Osteocyte (in vitro differentiated cells): ENCODE measurements around the gene MKLN1. TPM values are rescaled to one million over a fixed set of nuclear protein-coding genes. Genes with fewer than 3 reads are reported as not detected.
A peak's percentile ranks its signal among the peaks of the same experiment; 100 is the strongest.

Experiments used
- DNase-seq: peaks from one replicate; pipeline ENCODE4 v3.0.0; 2021; ENCODE audit warnings: mixed read lengths; ENCODE audit not compliant: unreplicated experiment; ENCODE audit errors: extremely low spot score
- H3K27ac Mint-ChIP-seq: one replicate; pipeline ENCODE4 v1.8.0; 2021; ENCODE audit warnings: mild to moderate bottlenecking, mixed read lengths; ENCODE audit not compliant: unreplicated experiment
- H3K27me3 Mint-ChIP-seq: one replicate; pipeline ENCODE4 v1.8.0; 2021; ENCODE audit warnings: mixed read lengths; ENCODE audit not compliant: unreplicated experiment
- H3K36me3 Mint-ChIP-seq: one replicate; pipeline ENCODE4 v1.8.0; 2021; ENCODE audit warnings: mixed read lengths; ENCODE audit not compliant: unreplicated experiment
- H3K4me1 Mint-ChIP-seq: one replicate; pipeline ENCODE4 v1.8.0; 2021; ENCODE audit warnings: mixed read lengths; ENCODE audit not compliant: unreplicated experiment
- H3K4me3 Mint-ChIP-seq: one replicate; pipeline ENCODE4 v1.8.0; 2021; ENCODE audit warnings: mild to moderate bottlenecking, moderate library complexity, mixed read lengths; ENCODE audit not compliant: unreplicated experiment
- H3K9me3 Mint-ChIP-seq: one replicate; pipeline ENCODE4 v1.8.0; 2021; ENCODE audit warnings: mixed read lengths; ENCODE audit not compliant: unreplicated experiment
- total RNA-seq: library from RNA; stranded (reverse); gene quantifications from 2 replicates; pipeline ENCODE4 v1.2.1, GENCODE V29; 2021
- TF ChIP-seq, protein P1 (sequence below): fragments of 200-600 bp; sonication (generic); IDR thresholded peaks from 2 replicates; pipeline ENCODE4 v1.5.0; 2021; ENCODE audit warnings: antibody characterized with exemption, mild to moderate bottlenecking, moderate library complexity

The MKLN1 gene
- total RNA-seq, 1 donor from 2014 or later: 41.4 TPM

DNA sequence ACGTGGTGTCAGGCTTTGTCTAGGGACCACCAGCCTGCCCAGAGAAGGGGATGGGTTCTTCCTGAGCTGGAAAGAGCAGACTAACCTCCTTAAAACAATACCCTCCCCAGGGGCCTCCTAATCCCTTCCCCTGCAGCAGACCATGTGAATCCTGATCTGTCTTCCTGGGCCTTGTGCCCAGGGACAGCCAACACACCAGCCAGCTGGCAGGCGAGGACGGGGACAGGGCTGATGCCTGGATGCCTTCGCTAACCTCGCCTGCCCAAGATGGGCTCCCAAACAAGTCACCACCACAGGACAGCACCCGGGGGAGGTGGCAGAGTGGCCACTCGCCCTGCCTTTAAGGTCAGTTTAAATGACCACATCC, 211.1 kb downstream of the MKLN1 start:
- Mint-ChIP-seq H3K27ac (peak overlapping the region; percentile 84), H3K27me3 (no peaks in the 10 kb centered on the region), H3K4me1 (peaks cover 51% of the 10 kb centered on the region), H3K9me3 (no peaks in the 10 kb centered on the region), H3K4me3 (no peak overlapping the region), H3K36me3 (peaks cover 1% of the 10 kb centered on the region)
- no peak for DNase-seq
- TF ChIP-seq, protein P1, sequence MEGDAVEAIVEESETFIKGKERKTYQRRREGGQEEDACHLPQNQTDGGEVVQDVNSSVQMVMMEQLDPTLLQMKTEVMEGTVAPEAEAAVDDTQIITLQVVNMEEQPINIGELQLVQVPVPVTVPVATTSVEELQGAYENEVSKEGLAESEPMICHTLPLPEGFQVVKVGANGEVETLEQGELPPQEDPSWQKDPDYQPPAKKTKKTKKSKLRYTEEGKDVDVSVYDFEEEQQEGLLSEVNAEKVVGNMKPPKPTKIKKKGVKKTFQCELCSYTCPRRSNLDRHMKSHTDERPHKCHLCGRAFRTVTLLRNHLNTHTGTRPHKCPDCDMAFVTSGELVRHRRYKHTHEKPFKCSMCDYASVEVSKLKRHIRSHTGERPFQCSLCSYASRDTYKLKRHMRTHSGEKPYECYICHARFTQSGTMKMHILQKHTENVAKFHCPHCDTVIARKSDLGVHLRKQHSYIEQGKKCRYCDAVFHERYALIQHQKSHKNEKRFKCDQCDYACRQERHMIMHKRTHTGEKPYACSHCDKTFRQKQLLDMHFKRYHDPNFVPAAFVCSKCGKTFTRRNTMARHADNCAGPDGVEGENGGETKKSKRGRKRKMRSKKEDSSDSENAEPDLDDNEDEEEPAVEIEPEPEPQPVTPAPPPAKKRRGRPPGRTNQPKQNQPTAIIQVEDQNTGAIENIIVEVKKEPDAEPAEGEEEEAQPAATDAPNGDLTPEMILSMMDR: no peak

DNA sequence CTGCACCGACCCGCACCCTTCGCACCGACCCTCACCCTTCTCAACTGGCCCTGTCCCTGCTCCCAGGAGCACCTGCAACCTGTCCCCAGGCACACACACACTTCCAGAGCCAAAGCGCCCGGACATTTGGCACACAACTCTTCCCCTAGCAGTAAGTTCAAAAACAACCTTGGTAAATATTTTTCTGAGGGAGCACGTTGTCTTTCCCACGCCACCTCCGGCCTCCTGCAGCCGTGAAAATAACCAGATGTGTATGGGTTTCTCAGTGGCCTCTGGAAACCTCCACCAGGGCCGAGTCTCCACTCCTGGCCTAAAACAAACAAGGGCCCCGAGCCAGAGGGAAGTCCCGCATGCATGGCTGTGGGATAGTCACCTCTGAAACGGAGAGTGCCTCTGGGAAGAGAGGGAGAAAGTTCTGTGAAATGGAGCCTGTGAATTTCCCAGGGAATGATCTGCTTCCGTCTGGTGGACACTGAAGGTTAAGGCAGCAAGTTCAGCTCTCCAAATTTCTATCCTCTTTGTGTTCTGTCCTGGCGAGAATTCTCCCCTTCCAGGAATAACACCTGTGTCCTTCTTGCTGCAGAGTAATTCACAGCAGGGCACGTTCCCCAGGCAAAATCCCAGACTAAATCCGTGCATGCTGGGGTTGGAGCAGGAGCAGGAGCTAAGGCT, 213.0 kb downstream of the MKLN1 start:
- TF ChIP-seq, protein P1: peak; percentile 49
- Mint-ChIP-seq H3K27me3 (no peaks in the 10 kb centered on the region), H3K36me3 (no peaks in the 10 kb centered on the region), H3K9me3 (no peaks in the 10 kb centered on the region), H3K4me1 (peaks cover 64% of the 10 kb centered on the region), H3K4me3 (peak overlapping the region; percentile 36), H3K27ac (peak overlapping the region; percentile 83)
- DNase-seq: no peak

DNA sequence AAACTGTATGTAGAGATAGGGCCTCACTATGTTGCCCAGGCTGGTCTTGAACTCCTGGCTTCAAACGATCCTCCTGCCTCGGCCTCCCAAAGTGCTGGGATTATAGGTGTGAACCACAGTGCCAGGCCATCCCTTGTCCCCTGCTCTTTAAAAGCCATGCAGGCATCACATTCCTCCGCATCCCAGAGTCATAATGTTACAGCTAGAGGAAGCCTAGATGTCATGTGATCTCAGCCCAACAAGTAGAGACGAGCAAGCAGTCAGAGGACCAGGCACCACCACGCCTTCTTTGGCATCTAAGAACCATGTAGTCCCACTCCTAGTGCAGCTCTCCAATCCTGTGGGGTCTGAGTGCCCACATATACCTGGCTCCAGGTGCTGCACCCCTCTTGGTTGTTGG, 215.6 kb downstream of the MKLN1 start:
- H3K9me3 Mint-ChIP-seq: no peaks in the 10 kb centered on the region
- H3K36me3 Mint-ChIP-seq: no peaks in the 10 kb centered on the region
- no peak overlapping the region for H3K27ac Mint-ChIP-seq
- no peaks in the 10 kb centered on the region for H3K27me3 Mint-ChIP-seq
- TF ChIP-seq, protein P1: no peak
- no peak overlapping the region for H3K4me3 Mint-ChIP-seq
- H3K4me1 Mint-ChIP-seq: peaks cover 56% of the 10 kb centered on the region
- DNase-seq: no peak

DNA sequence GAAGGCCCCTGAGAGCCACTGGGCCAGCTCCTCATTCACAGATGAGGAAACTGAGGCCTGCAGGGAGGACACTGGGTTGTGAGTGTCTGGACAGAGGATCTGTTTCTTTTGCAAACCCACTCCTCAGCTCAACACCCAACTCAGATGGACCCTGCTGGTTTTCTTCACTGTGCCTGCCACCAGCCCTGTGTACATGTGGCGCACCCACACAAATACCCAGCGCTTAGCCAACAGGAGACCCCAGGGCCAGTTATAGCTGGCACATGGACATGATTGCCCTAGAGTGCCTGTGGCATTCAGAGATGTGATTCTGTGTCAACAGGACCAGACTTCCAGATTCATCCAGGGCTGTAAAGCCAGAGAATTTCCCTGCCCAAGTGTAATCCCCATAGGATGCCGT, 216.3 kb downstream of the MKLN1 start:
- TF ChIP-seq, protein P1: no peak
- peaks cover 1% of the 10 kb centered on the region for H3K36me3 Mint-ChIP-seq
- no peak overlapping the region for H3K27ac Mint-ChIP-seq
- no peak overlapping the region for H3K4me3 Mint-ChIP-seq
- no peaks in the 10 kb centered on the region for H3K9me3 Mint-ChIP-seq
- no peaks in the 10 kb centered on the region for H3K27me3 Mint-ChIP-seq
- H3K4me1 Mint-ChIP-seq: peaks cover 49% of the 10 kb centered on the region
- DNase-seq: no peak

DNA sequence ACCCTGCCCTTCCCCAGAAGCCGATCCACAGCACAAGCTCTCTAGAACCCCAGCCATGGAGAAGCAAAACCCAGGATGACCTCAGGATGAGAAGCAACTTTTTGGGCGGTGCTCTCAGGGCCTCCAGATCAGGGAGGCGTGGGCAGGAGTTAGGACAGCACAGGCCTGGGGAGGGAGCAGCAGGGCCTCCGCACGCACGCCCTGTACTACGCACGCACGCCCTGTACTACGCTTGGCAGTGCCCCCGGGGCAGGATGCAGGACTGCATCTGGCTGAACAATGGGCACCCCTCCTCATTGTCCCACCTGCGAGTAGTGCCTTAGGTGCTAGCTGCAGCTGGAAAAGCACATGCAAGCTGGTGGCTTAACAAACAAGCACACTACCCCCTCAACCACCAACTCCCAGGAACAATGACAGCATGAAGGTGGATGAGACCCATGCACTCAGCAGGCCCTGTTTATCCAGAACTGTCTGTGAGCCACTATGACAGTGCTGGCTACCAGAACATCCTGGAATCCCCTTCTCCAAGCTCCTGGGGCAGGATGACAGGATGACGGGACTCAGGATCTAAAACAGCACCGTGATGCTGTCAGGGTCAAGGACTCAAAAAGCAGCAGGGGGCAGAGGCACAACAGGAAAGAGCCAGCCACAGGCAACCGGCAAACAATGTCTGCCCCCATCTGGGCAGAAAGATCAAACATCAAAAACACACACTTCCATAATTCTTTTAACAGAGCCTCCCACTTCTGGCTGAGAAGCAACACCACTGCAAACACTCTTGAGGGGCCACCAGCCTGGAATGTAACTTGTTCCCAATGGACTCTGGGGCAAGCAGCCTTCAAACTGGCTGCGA, 217.0 kb downstream of the MKLN1 start:
- DNase-seq: no peak
- TF ChIP-seq, protein P1: no peak
- Mint-ChIP-seq H3K4me3 (no peak overlapping the region), H3K36me3 (peaks cover 1% of the 10 kb centered on the region), H3K4me1 (peaks cover 42% of the 10 kb centered on the region), H3K27me3 (no peaks in the 10 kb centered on the region), H3K27ac (peak overlapping the region; percentile 62), H3K9me3 (no peaks in the 10 kb centered on the region)
